Sigmoid colon (tissue), 4 donors: ENCODE data around the gene DLL4.

ENCODE experiments used
- POLR2AphosphoS5 ChIP-seq, 4 donors: sonication (generic); formaldehyde crosslinking; IDR thresholded peaks; one replicate each; pipeline ENCODE4 v1.6.1; 2017; ENCODE audit warnings: antibody characterized with exemption in 4 of 4
- TF ChIP-seq, protein P1 (sequence below), 4 experiments: fragments of 450-650 bp in 3 of 4; fragments of 200-600 bp in 1 of 4; IDR thresholded peaks; one replicate each; pipeline ENCODE4 v1.5.1; 2016 to 2019; ENCODE audit warnings: antibody characterized with exemption in 4 of 4, mild to moderate bottlenecking in 3 of 4, moderate library complexity in 2 of 4

DNA sequence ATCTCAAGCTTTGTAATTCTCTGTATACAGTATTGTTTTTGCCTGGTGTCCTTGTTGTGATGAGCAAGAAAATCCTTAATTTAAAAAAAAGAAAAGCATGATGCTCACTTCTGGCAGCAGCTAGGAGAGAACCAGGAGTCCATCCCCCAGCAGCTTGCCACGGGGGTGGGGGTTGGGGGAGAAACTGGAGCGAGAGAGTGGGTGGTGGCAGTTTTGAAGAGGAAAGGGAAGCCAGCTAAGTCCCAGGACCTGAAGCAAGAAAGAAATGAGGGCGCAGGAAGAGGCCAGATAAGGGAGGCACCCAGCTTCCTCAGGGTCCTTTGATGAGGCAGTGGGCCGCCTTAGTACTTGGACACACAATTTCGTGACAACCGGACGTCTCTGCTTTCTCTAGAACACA is 47.7 kb downstream of the DLL4 start:
- no peak for TF ChIP-seq POLR2AphosphoS5 (IDR thresholded peaks at IDR 0.05)
- TF ChIP-seq, protein P1, sequence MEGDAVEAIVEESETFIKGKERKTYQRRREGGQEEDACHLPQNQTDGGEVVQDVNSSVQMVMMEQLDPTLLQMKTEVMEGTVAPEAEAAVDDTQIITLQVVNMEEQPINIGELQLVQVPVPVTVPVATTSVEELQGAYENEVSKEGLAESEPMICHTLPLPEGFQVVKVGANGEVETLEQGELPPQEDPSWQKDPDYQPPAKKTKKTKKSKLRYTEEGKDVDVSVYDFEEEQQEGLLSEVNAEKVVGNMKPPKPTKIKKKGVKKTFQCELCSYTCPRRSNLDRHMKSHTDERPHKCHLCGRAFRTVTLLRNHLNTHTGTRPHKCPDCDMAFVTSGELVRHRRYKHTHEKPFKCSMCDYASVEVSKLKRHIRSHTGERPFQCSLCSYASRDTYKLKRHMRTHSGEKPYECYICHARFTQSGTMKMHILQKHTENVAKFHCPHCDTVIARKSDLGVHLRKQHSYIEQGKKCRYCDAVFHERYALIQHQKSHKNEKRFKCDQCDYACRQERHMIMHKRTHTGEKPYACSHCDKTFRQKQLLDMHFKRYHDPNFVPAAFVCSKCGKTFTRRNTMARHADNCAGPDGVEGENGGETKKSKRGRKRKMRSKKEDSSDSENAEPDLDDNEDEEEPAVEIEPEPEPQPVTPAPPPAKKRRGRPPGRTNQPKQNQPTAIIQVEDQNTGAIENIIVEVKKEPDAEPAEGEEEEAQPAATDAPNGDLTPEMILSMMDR (IDR thresholded peaks at IDR 0.05) = no peak
